NB4 (cell line): ENCODE measurements around the gene CDSN.

Experiments
- DNase-seq: peaks from one replicate; pipeline ENCODE4 v3.0.0; 2010; ENCODE audit warnings: low read depth
- H3K4me3 ChIP-seq: one replicate; pipeline ENCODE4 v1.5.1; 2011; ENCODE audit warnings: mild to moderate bottlenecking, low read depth, low read length, moderate library complexity
- CTCF ChIP-seq: IDR thresholded peaks from one replicate; pipeline ENCODE4 v1.5.1; 2012; ENCODE audit warnings: low read depth, low read length
- MAX ChIP-seq: IDR thresholded peaks from 2 replicates; pipeline ENCODE4 v1.6.1; 2011; ENCODE audit warnings: low read depth, low read length
- MYC ChIP-seq: IDR thresholded peaks from 2 replicates; pipeline ENCODE4 v1.6.1; 2011; ENCODE audit warnings: low read depth, low read length
- POLR2A ChIP-seq: IDR thresholded peaks from 2 replicates; pipeline ENCODE4 v1.6.1; 2011; ENCODE audit warnings: mild to moderate bottlenecking; ENCODE audit not compliant: insufficient read length; ENCODE audit errors: extremely low read depth

CDSN gene

GRCh38 chr6:31129130-31129529 is 8.9 kb upstream of the CDSN start:
- DNase-seq: no peak
- H3K4me3 ChIP-seq: no peak overlapping the region
- TF ChIP-seq MYC (no peak), CTCF (no peak), POLR2A (no peak), MAX (no peak)

DNA sequence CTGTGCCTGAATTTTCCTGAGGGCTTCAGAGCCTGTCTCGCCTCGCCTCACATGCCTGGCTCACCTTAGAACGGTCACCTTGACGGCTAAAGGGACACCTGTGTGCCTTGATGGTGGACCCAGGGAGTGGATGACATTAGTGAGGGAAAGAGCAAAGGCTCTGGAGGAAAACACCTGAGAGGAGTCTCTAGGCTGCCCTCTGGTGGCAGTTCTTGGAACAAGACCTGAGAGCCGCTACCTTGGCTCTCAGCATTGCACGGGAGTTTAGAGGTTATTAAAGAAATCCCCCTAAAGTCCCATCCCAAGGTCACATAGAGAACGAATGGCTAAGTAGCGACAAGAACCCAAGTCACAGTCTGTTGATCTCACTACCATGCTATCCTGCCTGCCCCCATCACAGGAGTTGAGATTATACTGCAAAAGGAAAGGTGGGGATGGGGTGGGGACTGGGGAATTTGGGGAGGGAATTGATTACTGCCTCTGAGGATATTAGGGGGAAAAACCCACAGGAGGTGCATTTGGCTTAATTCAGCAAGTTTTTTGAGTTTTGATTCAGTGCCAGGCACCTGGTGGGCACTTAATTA is 7.9 kb upstream of the CDSN start:
- TF ChIP-seq MAX: peak; percentile 18; the same call in 1 of the 2 replicates
- TF ChIP-seq CTCF: peak; percentile 96
- TF ChIP-seq MYC: no peak
- DNase-seq: peak; percentile 53

GRCh38 chr6:31126396-31127175 is 6.3 kb upstream of the CDSN start:
- no peak for DNase-seq
- TF ChIP-seq CTCF: no peak
- TF ChIP-seq POLR2A: no peak
- no peak for TF ChIP-seq MYC
- no peak for TF ChIP-seq MAX
- H3K4me3 ChIP-seq: no peak overlapping the region

More for the DNA sequence above, 7.9 kb upstream of the CDSN start:
- no peak overlapping the region for H3K4me3 ChIP-seq

- peak; percentile 23 for DNase-seq
- TF ChIP-seq POLR2A (no peak), MAX (no peak), MYC (no peak), CTCF (no peak)
- no peak overlapping the region for H3K4me3 ChIP-seq
Measured at GRCh38 chr6:31125586-31126363, 5.5 kb upstream of the CDSN start.

DNA sequence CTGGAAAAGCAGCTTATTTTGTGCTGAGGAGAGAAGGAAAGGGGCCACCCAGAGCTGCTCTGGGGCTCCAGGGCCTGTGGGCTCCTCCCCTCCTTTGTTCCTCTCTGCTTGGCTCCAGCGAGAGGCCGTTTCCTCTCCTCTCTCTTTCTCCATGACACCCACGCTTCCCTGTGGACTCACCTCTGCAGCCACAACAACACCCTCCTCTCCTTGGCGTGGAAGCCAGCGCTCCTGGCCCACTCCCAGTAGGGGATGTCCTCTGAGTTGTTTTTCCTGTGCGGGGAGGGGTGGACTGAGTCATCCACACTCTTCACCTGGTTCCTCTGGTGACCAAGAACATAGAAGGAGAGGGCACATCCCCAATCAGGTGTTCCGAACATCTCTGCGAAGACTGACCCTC is 4.9 kb upstream of the CDSN start:
- no peak for DNase-seq
- H3K4me3 ChIP-seq: no peak overlapping the region
- TF ChIP-seq MAX (no peak), POLR2A (no peak), CTCF (no peak), MYC (no peak)
